Measurements from ENCODE around the gene SKAP2. TPM values are rescaled to one million over a fixed set of nuclear protein-coding genes. Genes with fewer than 3 reads are reported as not detected.

The SKAP2 gene
- total RNA-seq, 4 donors from 2014 or later: 54.3 to 83.1 (median 76.1) TPM

DNA sequence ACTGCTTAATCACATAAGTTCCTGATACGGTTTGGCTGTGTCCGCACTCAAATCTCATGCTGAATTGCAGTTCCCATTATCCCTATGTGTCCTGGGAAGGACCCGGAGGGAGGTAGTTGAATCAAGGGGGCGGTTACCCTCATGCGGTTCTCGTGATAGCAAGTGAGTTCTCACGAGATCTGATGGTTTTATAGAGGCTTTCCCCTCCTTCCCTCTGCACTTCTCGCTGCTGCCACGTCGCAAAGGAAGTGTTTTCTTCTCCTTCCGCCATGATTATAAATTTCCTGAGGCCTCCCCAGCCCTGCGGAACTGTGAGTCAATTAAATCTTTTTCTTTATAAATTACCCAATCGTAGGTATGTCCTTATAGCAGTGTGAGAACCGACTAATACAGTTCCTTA lies 226.2 kb downstream of the SKAP2 start:
- ATAC-seq: no peak
- Histone ChIP-seq H3K9me3 (no peaks in the 10 kb centered on the region), H3K27ac (no peak overlapping the region), H3K27me3 (no peaks in the 10 kb centered on the region), H3K36me3 (no peaks in the 10 kb centered on the region), H3K4me1 (no peaks in the 10 kb centered on the region), H3K4me3 (no peak overlapping the region)
- whole genome bisulfite sequencing, 2 donors (ENCODE audit: low coverage in 1 of 2): 86 to 93% methylated on average over 2 to 10 of the region's 14 CpGs
- TF ChIP-seq POLR2A (IDR thresholded peaks at IDR 0.05) (no peak), POLR2AphosphoS5 (IDR thresholded peaks at IDR 0.05) (no peak), EP300 (IDR thresholded peaks at IDR 0.05) (no peak)
- TF ChIP-seq, protein P1, sequence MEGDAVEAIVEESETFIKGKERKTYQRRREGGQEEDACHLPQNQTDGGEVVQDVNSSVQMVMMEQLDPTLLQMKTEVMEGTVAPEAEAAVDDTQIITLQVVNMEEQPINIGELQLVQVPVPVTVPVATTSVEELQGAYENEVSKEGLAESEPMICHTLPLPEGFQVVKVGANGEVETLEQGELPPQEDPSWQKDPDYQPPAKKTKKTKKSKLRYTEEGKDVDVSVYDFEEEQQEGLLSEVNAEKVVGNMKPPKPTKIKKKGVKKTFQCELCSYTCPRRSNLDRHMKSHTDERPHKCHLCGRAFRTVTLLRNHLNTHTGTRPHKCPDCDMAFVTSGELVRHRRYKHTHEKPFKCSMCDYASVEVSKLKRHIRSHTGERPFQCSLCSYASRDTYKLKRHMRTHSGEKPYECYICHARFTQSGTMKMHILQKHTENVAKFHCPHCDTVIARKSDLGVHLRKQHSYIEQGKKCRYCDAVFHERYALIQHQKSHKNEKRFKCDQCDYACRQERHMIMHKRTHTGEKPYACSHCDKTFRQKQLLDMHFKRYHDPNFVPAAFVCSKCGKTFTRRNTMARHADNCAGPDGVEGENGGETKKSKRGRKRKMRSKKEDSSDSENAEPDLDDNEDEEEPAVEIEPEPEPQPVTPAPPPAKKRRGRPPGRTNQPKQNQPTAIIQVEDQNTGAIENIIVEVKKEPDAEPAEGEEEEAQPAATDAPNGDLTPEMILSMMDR (IDR thresholded peaks at IDR 0.05): no peak

DNA sequence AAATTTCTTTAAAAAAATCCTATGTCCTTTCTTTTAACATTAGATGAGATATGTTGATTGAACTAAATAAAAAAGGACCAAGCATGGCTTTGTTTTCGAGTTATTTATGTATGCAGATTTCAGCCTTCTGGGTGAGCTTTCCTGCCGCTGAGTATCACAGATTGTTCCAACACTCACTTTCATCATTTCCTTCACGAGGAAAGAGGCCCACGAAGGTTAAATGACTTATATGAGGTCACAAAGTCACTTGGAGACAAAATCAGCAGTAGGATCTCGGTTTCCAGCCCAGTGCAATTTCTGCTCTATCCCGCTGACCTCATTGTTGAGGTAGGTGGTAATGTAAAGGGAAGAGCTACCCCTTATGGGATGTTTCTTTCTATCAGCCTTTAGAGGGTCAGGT lies 226.8 kb downstream of the SKAP2 start:
- Histone ChIP-seq H3K9me3 (no peaks in the 10 kb centered on the region), H3K27me3 (no peaks in the 10 kb centered on the region), H3K36me3 (no peaks in the 10 kb centered on the region), H3K4me1 (no peaks in the 10 kb centered on the region), H3K4me3 (no peak overlapping the region), H3K27ac (no peak overlapping the region)
- no peak for ATAC-seq
- WGBS, 2 donors (ENCODE audit: low coverage in 1 of 2): 80 to 84% methylated on average over 4 to 6 of the region's 6 CpGs
- no peak for TF ChIP-seq EP300 (IDR thresholded peaks at IDR 0.05)
- TF ChIP-seq POLR2A (IDR thresholded peaks at IDR 0.05): no peak
- TF ChIP-seq, protein P1 (IDR thresholded peaks at IDR 0.05): no peak
- no peak for TF ChIP-seq POLR2AphosphoS5 (IDR thresholded peaks at IDR 0.05)

DNA sequence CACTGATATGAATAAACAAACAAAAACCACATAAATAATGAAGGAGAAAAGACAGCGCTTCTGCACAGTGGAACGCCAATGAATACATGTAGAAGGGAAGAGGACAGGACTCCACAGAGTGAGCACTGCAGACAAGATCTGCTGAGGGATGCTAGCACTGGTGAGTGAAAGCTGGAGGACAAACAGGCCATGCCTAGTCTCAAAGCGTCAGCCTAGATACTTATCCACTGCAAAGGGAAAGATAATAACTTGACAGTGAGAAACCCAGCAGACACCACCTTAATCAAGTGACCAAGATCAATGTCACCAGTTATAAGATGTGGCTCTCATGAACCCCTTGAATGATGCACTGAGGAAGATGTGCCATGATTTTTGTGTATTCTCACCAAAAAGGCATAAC lies 227.6 kb downstream of the SKAP2 start:
- Histone ChIP-seq H3K27me3 (no peaks in the 10 kb centered on the region), H3K4me3 (no peak overlapping the region), H3K27ac (no peak overlapping the region), H3K4me1 (no peaks in the 10 kb centered on the region), H3K36me3 (no peaks in the 10 kb centered on the region), H3K9me3 (no peaks in the 10 kb centered on the region)
- ATAC-seq: no peak
- WGBS, 2 donors (ENCODE audit: low coverage in 1 of 2): 78 to 100% methylated on average over 3 of the region's 3 CpGs
- TF ChIP-seq POLR2A (IDR thresholded peaks at IDR 0.05) (no peak), POLR2AphosphoS5 (IDR thresholded peaks at IDR 0.05) (no peak), EP300 (IDR thresholded peaks at IDR 0.05) (no peak)
- TF ChIP-seq, protein P1 (IDR thresholded peaks at IDR 0.05): no peak

DNA sequence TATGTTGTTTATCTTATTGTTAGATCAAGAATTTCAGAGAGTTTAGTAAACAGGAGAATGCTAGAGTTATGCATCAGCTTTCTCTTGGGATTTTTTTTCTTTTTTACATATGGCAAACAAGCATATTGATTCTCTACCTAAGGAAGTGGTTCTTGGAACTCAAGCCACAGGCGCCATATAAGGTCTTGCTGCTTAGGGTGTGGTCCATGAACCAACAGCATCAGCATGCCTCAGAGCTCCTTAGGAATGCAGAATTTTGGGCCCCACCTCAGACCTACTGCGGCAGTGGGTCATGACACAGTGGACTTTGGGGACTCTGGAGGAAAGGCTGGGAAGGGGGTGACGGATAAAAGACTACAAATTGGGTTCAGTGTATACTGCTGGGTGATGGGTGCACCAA lies 230.8 kb downstream of the SKAP2 start:
- WGBS, 2 donors (ENCODE audit: low coverage in 1 of 2): 86 to 100% methylated on average over 1 to 3 of the region's 3 CpGs
- Histone ChIP-seq H3K4me1 (no peaks in the 10 kb centered on the region), H3K9me3 (no peaks in the 10 kb centered on the region), H3K27ac (no peak overlapping the region), H3K27me3 (no peaks in the 10 kb centered on the region), H3K36me3 (no peaks in the 10 kb centered on the region), H3K4me3 (no peak overlapping the region)
- TF ChIP-seq EP300 (IDR thresholded peaks at IDR 0.05): no peak
- TF ChIP-seq POLR2AphosphoS5 (IDR thresholded peaks at IDR 0.05): no peak
- ATAC-seq: no peak

DNA sequence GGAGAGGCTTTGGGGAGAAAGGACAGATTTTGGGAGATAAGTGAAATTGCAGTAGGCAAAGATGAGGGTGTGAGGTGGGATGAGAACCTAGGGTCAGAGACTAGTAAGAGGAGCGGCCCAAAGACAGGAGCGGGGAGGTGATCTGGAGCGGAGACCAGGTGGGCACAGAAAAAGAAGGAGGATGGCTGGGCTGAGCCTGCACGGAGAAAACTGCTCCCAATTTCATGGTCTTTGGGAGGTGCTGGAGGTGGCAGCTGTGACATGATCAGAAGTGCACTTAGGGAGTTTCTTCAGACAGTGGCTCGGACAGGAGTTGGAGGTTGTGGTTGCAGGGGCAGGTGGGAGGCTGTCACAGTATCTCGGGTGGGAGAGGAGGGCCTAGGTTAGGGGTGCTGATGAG lies 232.8 kb downstream of the SKAP2 start:
- WGBS, 2 donors (ENCODE audit: low coverage in 1 of 2): 88% methylated on average over 5 to 6 of the region's 6 CpGs
- Histone ChIP-seq H3K9me3 (no peaks in the 10 kb centered on the region), H3K36me3 (no peaks in the 10 kb centered on the region), H3K27me3 (no peaks in the 10 kb centered on the region), H3K4me1 (no peaks in the 10 kb centered on the region), H3K4me3 (no peak overlapping the region), H3K27ac (no peak overlapping the region)
- ATAC-seq: no peak
- no peak for TF ChIP-seq POLR2A (IDR thresholded peaks at IDR 0.05)
- no peak for TF ChIP-seq EP300 (IDR thresholded peaks at IDR 0.05)
- TF ChIP-seq, protein P1 (IDR thresholded peaks at IDR 0.05): no peak
